Measurements from ENCODE around the gene EBLN1.

The EBLN1 gene

DNA sequence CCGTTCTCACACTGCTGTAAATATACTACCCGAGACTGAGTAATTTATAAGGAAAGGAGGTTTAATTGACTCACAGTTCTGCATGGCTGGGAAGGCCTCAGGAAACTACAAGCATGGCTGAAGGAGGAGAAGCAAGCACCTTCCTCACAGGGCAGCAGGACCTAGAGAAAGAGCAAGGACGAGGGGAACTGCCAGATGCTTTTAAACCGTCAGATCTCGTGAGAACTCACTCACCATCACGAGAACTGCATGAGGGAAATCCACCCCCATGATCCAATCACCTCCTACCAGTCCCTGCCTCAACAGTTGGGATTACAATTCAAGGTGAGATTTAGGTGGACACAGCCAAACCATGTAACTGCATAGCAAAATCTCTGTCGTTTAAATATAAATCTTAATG lies at the start of gene EBLN1:
Gene EBLN1, minus strand, starts transcription at position 174 of the 400 bp plus-strand sequence. CDS start 8,032 bp downstream, outside the sequence.
- no peak for DNase-seq (ENCODE audit: extremely low spot score, insufficient read length, low read depth)
- FAIRE-seq: no peak

DNA sequence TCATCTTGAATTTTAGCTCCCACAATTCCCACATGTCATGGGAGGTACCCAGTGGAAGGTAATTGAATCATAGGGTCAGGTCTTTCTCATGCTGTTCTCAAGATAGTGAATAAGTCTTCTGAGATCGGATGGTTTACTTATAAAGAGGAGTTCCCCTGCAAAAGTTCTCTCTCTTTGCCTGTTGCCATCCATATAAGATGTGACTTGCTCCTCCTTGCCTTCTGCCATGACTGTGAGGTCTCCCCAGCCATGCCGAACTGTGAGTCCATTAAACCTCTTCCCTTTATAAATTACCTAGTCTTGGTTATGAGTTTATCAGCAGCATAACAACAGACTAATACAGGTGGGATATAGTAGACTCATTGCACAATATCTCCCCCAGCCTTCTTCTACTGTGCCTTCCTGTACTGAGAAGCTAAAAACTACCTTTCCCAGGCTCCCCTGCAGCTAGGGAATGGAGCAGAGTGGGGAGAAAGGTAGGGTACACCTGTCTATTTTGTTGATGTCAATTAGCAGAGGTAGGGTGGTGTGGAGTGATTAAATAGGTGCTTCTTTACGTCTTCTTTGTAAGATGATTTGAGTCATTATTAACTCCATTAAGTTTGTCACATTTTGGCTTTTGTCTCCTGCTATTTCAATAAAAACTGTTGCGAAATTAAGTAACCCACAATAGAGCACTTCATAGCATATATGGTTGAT lies 48.2 kb upstream of the EBLN1 start:
- FAIRE-seq (no peak), DNase-seq (ENCODE audit: extremely low spot score, insufficient read length, low read depth) (no peak)

DNA sequence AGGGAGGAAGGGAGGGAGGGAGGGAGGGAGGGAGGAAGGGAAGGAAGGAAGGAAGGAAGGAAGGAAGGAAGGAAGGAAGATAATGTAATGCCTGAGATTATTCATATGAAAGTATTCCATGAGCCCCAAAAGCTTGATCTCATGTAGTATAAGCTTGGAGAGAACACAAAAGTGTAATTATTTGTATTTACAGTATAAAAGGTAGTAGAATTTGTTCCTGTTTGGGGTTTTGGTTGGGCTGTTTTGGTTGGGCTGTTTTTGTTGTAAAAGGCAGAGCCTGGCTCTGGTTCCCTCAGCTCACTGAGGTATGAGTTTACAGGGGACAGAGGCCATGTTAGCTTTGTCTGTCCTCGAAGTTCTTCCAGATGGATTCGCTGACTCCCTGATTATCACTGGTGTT lies 45.3 kb upstream of the EBLN1 start:
- no peak for FAIRE-seq
- DNase-seq (ENCODE audit: extremely low spot score, insufficient read length, low read depth): no peak

DNA sequence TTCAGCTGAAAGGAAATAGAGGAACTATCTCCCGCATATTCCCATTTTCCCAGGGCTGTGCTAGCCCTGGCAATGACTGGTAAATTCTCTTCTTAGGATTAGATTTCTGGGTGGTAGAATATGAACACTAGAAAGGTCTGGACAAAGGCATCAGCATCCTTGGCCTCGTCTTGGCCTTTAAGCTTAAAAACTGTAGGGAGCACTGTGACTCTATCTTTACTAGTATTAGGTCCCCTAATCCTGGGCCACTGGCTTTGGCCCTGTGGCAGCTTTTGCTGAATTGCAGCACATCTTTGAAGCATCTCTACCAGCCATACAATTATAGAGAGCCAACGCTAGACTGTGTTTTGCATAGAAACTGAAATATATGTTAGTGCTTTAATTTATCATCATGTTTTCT lies 41.5 kb upstream of the EBLN1 start:
- no peak for FAIRE-seq
- DNase-seq (ENCODE audit: extremely low spot score, insufficient read length, low read depth): no peak

DNA sequence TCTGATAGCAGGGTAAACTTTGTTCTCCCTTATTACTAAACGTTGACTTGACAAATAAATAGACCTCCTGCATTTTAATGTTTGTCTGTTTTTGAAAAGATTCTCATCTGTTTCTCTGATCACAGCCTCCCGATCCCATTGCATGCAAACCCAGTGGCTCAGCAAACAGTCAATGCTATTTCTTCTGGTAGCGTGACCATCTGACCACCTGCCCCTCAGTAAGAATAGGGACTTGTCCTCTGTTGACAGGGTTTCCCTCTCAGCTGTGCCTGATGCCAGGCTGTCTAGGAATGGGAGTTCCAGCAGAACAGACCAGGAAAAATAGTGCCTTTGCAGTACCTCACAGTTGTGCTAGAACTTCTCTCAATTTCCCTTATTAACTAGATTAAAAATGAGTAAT lies 40.7 kb upstream of the EBLN1 start:
- DNase-seq (ENCODE audit: extremely low spot score, insufficient read length, low read depth) (no peak), FAIRE-seq (no peak)

DNA sequence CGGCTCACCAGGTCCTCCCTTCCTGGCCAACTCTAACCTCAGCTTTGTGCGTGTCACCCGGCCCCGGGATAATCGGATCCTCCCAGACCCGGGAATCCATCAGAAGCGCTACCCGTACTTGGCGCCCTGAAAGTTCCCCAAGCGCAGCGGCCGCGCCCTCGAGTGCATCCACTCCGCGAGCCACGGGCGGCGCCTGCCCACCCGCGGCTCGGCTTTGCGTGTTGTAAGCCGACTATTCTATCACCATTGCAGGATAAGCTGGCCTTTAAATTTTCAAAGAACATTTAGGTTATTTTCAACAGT lies 35.7 kb upstream of the EBLN1 start:
- no peak for FAIRE-seq
- no peak for DNase-seq (ENCODE audit: extremely low spot score, insufficient read length, low read depth)

DNA sequence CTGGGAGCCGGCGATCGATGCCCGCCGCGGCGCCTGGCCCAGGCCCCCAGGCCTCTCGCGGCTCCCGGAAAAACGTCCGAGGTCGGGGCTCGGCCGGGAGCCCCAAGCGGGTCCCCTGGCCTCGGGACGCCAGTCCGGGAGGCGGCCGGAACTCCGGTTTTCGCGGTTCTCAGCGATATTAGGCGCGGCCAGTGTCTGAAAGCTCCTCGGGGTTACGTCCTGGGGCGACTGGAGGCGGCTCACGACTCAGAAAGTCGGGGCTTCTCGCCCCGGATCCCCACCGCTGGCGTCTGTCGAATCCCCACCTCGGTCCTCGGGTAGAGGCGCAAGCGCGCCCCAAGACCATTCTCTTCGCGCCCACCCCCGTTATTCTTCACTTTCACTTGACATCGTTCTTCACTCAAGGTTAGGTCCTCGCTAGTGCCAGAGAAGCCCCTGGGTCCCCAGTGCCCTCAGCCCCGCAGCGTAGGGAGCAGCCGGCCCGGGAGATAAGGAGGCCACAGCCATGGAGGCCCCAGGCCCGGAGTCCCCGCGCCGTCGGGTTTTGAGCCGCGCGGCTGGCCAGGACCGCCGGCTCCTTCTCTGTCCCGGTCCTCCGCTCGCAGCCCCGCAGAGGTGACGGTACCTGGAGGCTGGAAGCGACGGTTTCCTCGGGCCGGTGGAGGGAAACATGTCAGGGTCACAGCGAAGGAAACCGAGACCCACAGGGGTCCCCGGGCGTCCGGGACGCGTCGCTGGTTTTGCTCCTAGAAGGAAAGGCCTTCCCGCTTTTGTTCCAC lies 35.2 kb upstream of the EBLN1 start:
- no peak for DNase-seq (ENCODE audit: extremely low spot score, insufficient read length, low read depth)
- FAIRE-seq: peak; percentile 26

DNA sequence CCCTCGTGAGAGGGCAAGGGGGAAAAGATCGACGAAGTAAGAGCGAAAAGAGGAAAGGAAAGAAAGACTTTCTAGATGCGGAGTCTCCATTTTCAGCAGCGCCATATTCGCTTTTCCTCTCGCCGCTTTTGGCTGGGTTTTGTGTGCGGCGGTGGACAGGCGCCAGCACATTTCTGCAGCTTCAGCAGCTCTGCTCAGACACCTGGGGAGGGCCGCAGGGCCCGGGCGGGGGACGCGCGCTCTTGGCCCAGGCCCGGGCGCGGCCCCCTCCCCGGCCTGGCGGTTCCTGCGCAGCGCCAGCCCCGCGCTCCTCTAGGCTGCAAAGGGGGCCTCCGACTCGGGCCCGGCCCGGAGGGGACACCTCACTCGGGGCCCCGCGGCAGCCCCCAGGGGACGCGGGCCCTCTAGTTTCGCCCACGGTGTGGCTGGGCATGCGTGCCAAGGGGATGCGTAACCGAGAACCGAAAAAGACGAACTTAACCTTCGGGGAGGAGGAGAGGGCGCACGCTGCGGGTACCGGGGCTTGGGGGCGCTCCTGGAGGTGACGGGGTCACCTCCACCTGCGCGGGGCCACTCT lies 34.5 kb upstream of the EBLN1 start:
- DNase-seq (ENCODE audit: extremely low spot score, insufficient read length, low read depth): no peak
- no peak for FAIRE-seq

DNA sequence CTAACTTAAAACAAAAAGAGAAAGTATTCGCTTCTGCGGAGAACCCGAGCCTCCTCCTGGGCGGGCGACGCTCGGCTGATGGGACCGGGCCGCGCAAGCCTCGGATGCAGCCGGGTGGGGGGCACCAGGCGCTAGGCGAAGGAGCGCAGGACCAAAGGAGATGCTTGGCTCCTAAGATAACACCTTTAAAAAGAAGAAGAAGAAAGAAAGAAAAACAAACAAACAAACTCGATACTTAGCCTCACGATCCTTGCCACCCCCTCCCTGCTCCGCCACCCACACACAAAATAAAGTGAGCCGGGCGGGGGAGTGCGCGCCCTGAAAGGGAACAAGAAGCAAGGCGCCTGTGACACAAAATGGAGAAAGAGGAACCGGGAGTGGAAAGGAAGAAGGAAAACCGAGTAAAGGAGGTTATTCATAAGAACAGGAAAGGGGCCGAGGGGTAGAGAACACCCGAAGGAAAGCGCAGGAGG lies 34.0 kb upstream of the EBLN1 start:
- DNase-seq (ENCODE audit: extremely low spot score, insufficient read length, low read depth): no peak

DNA sequence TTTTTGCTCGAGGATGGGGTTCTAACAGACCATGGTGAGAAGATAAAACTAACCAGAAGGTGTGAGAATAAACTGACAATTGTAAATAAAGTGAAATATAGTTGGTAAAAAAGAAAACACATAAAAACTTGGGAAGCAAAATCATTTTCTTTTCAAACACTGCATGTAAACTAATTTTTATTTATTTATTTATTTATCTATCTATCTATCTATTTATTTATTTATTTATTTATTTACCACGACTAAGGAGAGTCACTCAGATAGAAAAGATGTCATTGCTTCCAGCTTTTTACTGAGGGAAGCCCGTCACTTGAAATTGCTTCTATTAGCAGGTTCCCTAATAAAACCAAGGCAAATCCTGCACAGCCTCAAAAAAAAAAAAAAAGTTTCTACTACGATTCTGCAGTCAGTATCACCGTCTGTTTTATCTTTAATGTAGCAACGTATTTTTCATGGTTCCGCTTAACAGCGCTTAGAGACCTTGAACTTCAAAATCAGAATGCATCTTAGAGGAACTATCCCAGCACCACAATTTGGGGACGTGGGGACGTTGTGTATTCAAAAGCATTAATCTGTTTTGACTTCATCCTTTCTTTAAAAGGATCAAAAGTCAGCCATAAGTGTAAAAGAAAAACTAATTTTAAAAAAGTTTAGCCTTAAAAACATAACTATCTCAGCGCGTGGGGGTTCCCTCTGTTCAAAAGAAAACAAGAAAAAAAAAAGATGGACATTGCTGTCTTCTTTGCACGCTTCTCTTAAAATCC lies 33.3 kb upstream of the EBLN1 start:
- FAIRE-seq (no peak), DNase-seq (ENCODE audit: extremely low spot score, insufficient read length, low read depth) (no peak)

More for the DNA sequence above, 34.0 kb upstream of the EBLN1 start:
- peak; percentile 86 for FAIRE-seq

DNA sequence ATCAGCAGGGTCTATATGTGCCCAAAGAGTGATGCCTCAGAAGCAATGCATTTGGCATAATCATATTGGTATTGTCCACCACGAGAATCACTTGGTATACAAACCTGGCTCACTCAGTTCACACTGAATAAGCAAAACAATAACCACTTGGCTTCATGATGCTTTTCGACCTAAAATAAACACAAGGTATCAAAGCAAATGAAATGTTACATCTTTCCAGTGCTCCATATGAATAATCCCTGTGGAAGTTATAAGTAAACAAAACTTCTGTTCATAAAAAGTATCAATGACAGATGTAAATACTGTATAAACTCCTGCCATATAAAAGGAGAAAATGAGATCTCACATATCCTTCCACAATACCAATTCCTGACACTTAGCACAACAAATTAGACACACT lies 29.8 kb upstream of the EBLN1 start:
- FAIRE-seq (no peak), DNase-seq (ENCODE audit: extremely low spot score, insufficient read length, low read depth) (no peak)

DNA sequence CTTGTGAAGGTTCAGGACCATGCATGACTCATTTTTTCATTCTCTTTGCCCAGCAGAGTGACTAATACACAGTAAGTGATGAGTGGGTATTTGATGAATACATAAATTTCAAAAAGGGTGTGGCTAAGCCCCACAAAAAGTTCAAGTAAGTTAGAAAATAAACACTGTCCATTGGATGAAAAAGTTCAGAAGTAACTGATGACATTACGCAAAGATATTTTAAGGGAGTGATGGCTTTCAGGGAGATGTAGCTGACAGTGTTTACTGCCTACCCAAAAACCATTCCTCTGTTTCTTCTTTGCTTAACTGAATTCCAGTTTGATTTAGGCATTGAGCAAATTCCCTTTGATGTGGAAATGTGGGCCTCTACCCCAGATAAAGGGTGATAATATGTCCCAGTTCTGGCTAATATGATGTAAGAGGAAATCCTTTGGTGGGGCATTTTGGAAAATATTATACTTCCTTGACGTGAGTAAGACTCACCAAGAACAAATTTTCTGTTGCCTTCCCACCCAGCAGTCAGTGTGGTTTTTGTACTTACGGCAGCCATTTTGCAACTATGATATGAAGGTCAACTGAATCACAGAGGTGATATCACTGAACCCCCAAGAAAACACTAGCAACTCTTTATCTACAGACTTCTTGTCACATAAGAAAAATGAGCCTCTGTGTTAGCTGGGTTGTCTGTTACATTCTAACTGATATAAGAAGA lies 29.0 kb upstream of the EBLN1 start:
- DNase-seq (ENCODE audit: extremely low spot score, insufficient read length, low read depth): no peak
- FAIRE-seq: no peak

DNA sequence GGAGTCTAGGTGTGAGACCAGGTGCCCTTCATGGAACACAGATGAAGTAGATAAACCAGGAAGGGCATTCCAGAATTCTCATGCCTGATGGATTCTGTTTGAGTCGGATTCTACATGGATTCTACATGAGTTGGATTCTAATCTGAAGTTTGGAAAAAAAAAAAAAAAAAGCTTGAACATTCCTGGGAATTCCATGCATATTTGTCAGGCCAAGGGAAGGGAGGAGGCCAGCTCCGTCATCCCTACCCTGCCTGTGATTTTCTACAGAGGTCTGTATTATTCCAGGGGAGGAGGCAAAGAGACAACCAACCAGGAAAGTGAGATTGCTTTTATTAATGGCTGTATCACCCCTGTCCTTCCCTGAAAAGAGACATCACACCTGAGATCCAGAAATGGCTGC lies 27.8 kb upstream of the EBLN1 start:
- DNase-seq (ENCODE audit: extremely low spot score, insufficient read length, low read depth) (no peak), FAIRE-seq (no peak)

DNA sequence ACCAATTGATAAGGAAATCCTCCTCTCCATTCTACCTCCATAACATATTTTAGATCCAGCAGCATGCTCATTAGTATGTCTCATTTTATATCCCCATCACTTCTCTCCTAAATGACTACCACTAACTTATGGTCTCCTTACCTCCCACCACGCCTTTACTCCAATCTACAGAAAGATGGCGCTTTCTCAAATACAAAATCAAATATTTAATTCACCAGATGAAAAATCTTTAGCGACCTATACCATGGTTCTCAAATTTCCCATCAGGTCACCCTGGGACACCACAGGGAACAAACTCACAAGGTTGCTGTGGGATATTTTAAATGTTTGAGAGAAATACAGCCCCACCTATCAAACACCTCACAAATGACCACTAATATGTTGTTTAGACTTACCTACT lies 27.0 kb upstream of the EBLN1 start:
- DNase-seq (ENCODE audit: extremely low spot score, insufficient read length, low read depth): no peak
- FAIRE-seq: no peak

DNA sequence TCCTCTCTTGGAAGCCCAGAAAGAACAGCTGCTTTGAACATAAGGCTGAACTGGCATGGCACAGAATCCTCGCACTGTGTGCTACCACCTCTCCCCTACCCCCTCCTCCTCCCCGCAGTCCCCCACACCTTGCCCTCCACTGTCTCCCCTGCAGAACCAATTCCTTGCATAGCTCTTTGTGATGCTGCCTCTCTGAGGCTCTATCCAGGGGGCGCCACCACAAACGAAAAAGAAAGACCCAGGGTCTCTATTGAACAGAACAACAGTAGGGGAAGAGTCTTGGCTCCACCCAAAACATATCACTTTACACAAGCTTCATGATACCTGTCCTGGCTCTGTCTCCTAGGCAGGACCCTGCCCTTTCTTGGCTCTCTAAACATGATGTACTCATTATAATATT lies 26.2 kb upstream of the EBLN1 start:
- no peak for DNase-seq (ENCODE audit: extremely low spot score, insufficient read length, low read depth)
- no peak for FAIRE-seq

DNA sequence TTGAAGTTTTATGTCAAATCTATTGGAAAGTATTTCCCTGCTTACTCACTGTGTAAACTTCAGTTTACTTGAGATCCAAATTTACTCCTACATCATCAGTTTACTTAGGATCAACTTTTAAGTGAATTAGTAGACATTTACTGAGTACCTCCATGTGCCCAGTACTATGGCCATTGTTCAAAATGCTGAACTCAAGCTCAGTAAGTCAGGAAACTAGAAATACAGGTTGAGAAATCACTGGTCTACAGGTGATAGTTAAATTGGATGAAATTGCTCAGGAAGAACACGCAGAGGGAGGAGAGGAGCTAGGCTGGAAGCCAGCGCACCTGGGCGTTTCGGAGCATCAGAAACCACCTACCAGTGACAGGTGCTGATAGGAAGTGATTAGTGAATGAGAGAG lies 25.5 kb upstream of the EBLN1 start:
- DNase-seq (ENCODE audit: extremely low spot score, insufficient read length, low read depth): no peak
- no peak for FAIRE-seq

DNA sequence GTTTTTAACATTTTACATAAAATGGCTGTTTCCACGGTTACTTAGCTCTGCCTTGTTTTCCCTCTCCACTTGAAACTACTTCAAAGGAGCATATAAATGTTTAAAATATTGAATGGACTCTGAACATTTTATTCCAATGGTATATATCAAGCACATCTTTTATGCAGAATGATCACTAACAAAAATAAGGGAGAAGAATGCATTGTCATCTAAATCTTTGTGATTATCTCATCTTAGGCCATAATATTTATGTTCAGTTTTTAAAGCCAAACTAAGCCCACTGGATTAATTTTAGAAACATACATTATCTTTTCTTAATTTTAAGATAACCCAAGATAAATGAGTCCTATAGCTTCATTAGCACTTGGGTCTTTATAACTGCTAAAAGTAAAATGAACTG lies 13.4 kb upstream of the EBLN1 start:
- DNase-seq (ENCODE audit: extremely low spot score, insufficient read length, low read depth): no peak
- FAIRE-seq: no peak

DNA sequence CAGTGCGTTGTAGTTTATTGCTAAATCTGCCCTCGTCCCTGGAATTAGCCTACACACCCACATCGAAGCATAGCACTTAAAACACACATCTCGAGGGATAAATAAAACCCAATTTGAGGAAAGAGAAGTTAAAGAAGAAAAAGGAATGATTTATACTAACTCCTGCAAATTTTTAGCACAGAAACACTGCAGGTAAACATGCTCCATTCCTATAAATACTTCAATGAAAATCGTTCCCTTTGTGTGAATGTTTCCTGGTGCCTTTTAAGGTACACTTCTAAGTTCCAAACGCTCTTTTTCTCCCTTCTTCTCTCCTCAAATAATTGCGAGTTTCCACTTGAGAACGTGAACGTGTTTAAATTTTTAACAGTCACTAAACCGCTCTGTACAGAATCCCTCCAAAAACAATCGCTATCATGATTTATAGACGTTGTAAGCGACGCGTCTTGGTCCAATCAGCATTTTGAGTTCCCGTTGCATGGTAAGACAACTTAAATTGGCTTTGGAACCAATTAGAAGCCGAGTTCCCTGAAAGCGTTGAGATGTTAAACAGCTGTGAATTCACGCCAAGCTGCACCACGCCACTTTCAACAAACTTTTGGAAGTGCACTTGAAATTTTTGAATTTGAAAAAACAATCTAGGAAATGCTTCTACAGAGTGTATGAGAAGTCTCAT lies 12.5 kb upstream of the EBLN1 start:
- DNase-seq (ENCODE audit: extremely low spot score, insufficient read length, low read depth) (no peak), FAIRE-seq (peak; percentile 75)

DNA sequence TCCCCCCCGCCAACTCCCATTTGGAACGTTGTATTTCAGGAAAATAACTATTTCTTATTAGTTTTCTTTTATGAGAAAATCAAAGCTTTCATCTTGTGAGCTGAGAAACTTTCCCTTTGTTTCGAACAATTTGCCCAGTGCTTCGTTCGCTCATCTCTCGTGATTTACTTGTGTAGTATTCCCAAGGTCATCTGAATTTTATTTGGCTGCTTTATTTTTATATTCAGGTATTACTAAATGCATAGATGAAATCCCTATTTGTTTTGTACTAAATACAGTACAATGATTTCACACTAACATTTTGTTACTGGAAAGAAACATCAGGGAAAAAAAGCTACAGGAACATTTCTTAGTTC lies 12.0 kb upstream of the EBLN1 start:
- FAIRE-seq: no peak

More for the DNA sequence above, 12.0 kb upstream of the EBLN1 start:
- no peak for DNase-seq (ENCODE audit: extremely low spot score, insufficient read length, low read depth)

Measured in GM18507 (cell line).